OCI-LY3 (cell line): ENCODE results near the gene ENGASE.

Experiments used
- EZH2phosphoT487 ChIP-seq: fragments of 200-600 bp; shearing (Covaris generic); IDR thresholded peaks from 2 replicates; pipeline ENCODE4 v1.6.1; 2018; ENCODE audit warnings: antibody characterized with exemption, mixed run types, low read depth
- TF ChIP-seq, protein P1 (sequence below): fragments of 200-600, 300-600 bp; sonication (generic); IDR thresholded peaks from 2 replicates; pipeline ENCODE4 v1.5.1; 2014; ENCODE audit warnings: antibody characterized with exemption, low read length, low read depth

DNA sequence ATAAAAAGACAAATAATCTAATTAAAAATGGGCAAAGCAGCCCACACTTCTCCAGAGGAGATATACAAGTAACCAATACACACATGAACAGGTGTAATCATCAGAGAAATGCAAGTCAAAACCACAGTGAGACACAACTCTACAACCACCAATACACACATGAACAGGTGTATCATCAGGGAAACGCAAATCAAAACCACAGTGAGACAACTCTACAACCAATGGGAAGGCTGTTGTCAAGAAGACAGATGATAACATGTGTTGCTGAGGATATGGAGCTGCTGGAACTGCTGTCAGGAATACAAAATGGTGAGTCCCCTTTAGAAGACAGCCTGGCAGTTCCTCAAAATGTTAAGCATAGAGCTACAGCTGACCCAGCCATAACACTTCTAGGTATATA lies 22.5 kb upstream of the ENGASE start:
- TF ChIP-seq, protein P1, sequence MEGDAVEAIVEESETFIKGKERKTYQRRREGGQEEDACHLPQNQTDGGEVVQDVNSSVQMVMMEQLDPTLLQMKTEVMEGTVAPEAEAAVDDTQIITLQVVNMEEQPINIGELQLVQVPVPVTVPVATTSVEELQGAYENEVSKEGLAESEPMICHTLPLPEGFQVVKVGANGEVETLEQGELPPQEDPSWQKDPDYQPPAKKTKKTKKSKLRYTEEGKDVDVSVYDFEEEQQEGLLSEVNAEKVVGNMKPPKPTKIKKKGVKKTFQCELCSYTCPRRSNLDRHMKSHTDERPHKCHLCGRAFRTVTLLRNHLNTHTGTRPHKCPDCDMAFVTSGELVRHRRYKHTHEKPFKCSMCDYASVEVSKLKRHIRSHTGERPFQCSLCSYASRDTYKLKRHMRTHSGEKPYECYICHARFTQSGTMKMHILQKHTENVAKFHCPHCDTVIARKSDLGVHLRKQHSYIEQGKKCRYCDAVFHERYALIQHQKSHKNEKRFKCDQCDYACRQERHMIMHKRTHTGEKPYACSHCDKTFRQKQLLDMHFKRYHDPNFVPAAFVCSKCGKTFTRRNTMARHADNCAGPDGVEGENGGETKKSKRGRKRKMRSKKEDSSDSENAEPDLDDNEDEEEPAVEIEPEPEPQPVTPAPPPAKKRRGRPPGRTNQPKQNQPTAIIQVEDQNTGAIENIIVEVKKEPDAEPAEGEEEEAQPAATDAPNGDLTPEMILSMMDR = no peak
- TF ChIP-seq EZH2phosphoT487 = no peak
